22Rv1 (cell line): Measurements from ENCODE around the gene COX5A.

Experiments
- H3K27ac ChIP-seq: fragments of 450-650 bp; 2 replicates; pipeline ENCODE4 v1.5.1; 2017
- CTCF ChIP-seq: fragments of 450-650 bp; IDR thresholded peaks from 2 replicates; pipeline ENCODE4 v1.5.1; 2017; ENCODE audit warnings: mild to moderate bottlenecking
- ZFX ChIP-seq: fragments of 450-650 bp; IDR thresholded peaks from 2 replicates; pipeline ENCODE4 v1.6.1; 2017; ENCODE audit warnings: antibody characterized with exemption, borderline replicate concordance

COX5A gene

DNA sequence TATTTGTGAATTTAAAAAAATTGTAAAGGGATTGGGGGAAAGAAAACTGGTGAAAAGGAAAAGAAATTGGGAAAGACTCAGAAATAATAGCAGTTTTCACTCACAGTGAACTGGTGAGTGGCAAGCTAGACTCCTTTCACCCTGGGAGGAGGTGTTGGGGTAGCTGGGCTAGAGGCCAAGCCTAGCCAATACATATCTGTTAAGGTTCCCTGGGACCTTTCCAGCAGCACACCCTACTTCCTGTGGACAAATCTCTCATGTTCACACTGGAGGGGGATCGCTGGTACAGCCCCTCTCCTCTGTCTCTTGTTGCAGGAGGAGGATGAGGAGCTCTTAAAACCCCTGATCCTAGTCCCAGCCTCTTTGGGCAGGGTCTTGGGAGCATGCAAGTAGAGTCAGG, 22.4 kb upstream of the COX5A start:
- TF ChIP-seq CTCF, result no peak
- TF ChIP-seq ZFX, result no peak
- no peak overlapping the region for H3K27ac ChIP-seq

DNA sequence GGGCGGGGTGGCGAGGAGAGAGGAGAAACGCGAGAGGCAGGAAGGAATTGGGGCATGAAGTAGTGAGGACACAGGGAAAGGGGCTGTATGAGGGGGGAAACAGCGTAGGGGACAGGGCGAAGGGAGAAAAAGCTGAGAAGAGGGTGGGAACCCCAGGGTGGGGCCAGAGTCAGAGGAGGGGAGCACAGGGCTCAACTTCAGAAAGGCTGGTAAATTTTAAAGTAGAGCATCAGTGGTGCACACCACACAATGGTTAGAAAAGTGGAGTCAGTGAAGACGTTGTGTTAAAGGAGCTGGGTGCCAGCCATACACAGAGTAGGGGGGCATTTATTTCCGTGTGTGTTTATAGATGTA, 21.7 kb upstream of the COX5A start:
- TF ChIP-seq ZFX (no peak), CTCF (no peak)
- no peak overlapping the region for H3K27ac ChIP-seq

GRCh38 chr15:74958908-74959585, 21.2 kb upstream of the COX5A start:
- H3K27ac ChIP-seq, result no peak overlapping the region
- TF ChIP-seq ZFX (no peak), CTCF (no peak)

GRCh38 chr15:74958320-74958907, 20.5 kb upstream of the COX5A start:
- H3K27ac ChIP-seq, result no peak overlapping the region
- TF ChIP-seq CTCF (peak; percentile 13; the same call in 1 of the 2 replicates), ZFX (no peak)

- no peak for TF ChIP-seq ZFX
- no peak for TF ChIP-seq CTCF
- H3K27ac ChIP-seq, result peak overlapping the region; percentile 81
Measured at GRCh38 chr15:74957476-74958035, 19.7 kb upstream of the COX5A start.

DNA sequence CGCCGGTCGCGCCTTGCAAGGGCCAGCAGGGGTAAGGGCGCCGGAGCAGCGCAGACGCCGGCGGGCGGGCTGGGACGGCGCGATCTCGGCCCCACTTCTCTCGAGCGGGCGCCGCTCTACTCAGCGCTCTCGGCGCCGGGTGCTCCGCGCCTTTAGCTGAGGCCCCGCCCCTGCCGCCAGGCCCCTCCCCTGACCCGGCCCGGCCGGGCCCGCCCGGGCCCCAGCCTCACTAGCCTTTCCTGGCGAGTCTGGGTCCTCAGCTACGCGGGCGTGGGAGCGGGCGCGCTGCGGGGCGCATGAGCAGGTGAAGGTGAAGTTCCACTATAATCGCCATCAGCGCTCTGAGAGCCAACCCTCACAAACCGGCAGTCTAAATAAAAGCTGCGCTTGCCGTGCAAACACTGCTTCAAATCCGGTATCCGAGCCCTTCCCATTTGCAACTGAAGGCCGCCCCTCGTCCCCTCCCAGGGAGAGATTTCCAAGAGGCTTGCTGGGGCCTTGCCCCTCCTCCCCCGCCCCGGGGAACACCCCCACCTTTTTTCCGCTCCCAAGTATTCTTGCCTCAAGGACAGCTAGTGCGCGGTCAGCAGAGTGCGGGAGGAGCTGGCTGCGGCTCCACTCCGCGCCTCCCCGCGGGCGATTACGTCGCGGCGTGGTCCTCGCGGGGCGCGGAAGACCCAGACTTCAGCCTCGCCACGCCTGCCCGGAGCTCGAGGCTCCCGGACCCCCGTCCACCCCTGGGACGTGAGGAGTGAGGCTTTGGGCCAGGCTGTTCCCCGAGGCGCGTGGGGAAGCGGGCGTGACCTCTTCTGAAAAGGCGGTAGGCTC, 19.0 kb upstream of the COX5A start, which contains the start of gene RPP25:
TSS of gene RPP25 (minus strand) at position 125 of the 828 bp plus-strand sequence. CDS start 189 bp downstream, outside the sequence.
- peak within 1 kb of the TSS; percentile 81 for H3K27ac ChIP-seq
- no peak for TF ChIP-seq CTCF
